DND-41 (cell line): ENCODE data around the gene KIF3B.

Experiments
- CTCF ChIP-seq: IDR thresholded peaks from 2 replicates; pipeline ENCODE4 v1.5.1; 2012; ENCODE audit warnings: borderline replicate concordance, low read length, moderate library complexity, mild to moderate bottlenecking; ENCODE audit not compliant: poor library complexity, severe bottlenecking; ENCODE audit errors: extremely low read depth
- EZH2 ChIP-seq: IDR thresholded peaks from 3 replicates; pipeline ENCODE4 v1.6.1; 2012; ENCODE audit warnings: borderline replicate concordance, low read depth, mild to moderate bottlenecking, moderate library complexity, low read length, inconsistent platforms; ENCODE audit not compliant: severe bottlenecking

- no peak for TF ChIP-seq CTCF
- no peak for TF ChIP-seq EZH2
Observed at GRCh38 chr20:32363492-32363891, 86.0 kb downstream of the KIF3B start.
